GM21526 (cell line): Measurements from ENCODE around the gene LDLRAD3.

Experiments
- ATAC-seq: cut with Tn5 transposase; IDR thresholded peaks from one replicate; pipeline ENCODE4 v1.9.1; 2021; ENCODE audit warnings: moderate library complexity; ENCODE audit not compliant: unreplicated experiment, low FRiP score

Gene LDLRAD3

DNA sequence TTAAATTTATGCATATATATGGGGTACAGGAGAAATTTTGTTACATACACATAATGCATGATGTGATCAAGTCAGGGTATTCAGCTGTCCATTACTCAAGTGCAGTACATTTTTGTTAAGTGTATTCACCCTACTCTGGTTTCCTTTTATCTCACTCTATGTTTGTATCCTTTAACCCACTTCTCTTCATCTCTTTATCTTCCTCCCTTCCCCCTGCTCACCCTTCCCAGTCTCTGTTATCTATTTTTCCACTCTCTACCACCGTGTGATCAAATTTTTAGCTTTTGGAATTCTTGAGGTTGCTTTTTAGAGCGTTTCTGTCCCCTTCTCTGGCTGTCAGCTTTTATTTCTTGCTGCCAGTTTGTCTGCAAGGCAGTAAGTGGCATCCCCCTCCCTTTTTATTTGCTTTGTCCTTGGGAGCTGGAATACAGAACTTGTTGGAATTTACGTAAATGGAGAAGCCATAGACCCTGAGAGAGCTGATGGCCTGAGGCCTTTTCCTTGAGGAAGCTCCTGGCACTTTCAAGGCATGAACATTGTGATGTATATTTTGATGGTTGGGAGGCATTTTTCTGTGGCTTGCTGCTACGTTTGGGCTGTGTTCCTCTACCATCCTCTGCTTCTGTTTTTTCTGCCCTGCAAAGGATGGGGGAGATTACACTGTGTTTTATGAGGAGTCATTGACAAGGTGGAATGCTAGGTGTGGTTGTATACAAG, 148.6 kb downstream of the LDLRAD3 start:
- no peak for ATAC-seq

DNA sequence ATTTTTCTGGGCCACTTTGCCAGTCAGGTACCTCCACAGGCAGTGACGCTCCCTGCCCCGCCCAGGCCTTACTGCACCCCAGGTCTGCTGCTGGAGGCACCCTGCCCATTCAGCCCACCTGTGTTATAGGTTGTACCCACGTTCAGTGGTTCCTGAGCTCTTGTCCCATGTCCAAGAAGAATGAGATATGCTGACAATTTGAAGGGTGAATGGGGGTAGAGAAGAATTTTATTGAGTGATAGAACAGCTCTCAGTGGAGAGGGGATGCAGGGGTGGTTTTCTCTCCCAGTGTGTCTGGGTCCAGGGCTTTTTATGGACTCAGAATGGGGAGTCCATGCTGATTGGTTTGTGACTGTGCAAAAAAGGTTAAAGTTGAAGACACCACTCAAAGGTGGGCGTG, 149.7 kb downstream of the LDLRAD3 start:
- ATAC-seq, result no peak

DNA sequence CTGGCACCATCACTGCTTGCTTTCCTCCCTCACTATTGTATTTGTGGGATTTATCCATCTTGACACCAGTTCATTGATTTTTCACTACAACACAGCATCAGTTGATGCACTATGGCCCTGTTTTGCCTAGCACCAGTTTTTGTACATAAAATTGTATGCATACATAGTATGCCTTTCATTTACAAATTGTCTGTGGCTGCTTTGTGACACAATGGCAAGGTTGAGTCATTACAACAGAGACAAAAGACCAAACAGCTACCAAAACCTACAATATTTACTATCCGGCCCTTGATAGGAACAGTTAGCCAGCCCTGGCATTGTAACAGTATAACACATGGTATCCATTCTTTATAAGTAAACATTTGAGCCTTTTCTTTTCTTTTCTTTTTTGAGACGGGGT, 150.3 kb downstream of the LDLRAD3 start:
- no peak for ATAC-seq

DNA sequence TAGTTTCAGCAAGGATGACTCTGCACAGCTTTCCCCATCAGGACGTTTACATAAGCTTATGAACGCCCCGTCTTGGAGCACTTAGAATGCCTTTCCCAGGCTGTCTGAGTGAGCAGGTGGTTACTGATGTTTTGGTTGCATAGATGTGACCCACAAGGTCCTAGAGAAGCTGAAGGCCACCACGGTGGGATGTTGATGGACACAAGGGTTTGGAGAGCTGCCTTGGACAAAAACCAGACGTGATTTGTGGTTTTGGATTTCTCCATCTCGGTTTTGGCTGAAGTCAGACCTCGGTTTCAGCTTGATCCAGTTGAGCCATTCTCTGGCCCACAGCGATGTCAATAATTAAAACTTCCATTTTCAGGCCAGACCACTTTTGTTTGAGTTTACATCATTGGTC, 151.9 kb downstream of the LDLRAD3 start:
- ATAC-seq, result no peak

DNA sequence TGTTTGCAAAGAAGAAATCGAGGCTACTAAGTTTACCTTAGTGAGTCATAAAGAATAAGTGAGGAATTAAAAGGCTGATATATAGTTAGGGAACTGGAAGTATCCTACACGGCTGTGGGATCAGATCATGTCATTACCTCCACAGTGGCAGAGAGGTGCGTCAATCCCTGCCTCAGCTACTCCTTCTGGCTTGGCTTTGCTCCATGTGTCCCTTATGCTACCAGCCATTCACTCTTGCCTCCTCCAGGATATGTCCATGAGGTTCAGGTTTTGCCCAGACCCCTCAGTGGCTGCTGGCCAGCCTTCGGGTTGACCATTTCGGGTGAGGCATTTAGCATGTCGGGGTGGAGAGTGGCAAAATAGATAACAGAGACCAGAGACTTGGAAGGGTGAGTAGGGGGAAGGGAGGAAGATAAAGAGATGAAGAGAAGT, 153.4 kb downstream of the LDLRAD3 start:
- ATAC-seq, result no peak

DNA sequence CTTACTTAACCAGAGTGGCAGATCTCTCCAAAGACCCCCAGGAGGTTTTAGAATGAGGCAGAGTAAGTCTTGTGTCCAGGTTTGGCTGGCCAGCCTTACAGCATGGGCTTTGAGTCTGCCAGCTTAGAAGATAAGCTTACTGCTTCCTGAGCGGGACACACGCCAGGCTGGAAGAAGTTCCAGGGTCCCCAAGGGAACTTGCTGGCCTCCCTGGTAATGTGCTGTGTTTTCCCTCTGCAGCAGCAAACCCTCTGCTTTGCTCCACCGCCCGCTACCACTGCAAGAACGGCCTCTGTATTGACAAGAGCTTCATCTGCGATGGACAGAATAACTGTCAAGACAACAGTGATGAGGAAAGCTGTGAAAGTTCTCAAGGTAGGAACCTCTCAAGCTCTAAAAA, 154.2 kb downstream of the LDLRAD3 start:
- no peak for ATAC-seq

DNA sequence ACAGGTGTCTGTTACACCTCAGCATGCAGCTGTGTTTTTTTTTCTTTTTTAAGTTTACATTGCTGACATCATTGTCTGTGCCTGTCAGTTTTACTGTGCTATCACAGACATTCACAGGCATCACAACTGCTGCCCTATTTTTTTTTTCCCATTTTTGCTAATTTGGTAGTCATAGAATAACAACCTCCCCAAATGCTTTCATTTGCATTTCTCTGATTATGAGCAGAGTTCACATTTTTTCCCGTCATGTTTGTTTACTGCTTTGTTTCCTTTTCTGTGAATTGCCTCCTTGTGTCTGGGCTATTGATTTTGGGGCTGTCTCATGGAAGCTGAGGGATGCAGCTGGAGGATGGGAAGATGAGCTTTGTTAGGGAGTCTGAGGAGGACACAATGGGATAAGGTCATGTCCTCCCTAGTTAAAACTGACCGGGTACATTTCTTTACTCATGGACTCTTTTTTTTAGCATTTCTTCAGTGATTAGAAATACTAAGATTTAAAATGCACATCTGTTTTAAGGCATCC, 155.1 kb downstream of the LDLRAD3 start:
- ATAC-seq, result no peak

DNA sequence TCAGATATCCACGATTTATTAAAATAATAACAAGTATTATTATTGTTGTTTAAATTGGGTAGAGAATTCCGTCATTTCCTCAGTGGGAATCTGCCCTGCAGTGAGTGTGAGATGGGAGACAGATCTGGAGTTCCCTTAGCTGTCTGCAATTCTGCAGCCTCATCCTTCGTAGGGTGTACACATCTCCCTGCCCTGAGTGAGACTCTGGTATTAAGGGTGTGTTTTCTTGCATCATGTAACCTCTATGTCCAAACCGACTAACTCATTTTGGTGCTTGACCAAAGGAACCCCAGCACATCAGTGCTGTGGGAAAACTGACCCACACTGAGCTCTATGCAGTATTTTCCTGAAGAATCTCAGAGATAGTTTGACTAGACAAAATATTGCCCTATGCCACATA, 157.6 kb downstream of the LDLRAD3 start:
- ATAC-seq, result no peak

DNA sequence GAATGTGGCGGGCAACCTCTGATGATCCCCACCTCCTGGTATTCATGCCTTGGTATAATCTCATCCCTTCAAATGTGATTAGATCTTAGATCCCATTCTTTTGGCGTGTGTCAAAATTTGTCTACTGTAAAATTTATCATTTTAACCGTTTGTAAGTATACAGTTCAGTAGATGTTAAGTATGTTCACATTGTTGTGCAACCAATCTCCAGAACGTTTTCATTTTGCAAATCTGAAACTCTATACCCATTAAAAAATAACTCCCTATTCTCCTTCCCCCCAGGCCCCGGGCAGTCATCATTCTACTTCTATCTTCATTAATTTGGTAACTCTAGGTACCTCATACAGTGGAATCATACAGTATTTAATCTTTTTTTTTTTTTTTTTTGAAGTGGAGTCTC, 159.0 kb downstream of the LDLRAD3 start:
- no peak for ATAC-seq

DNA sequence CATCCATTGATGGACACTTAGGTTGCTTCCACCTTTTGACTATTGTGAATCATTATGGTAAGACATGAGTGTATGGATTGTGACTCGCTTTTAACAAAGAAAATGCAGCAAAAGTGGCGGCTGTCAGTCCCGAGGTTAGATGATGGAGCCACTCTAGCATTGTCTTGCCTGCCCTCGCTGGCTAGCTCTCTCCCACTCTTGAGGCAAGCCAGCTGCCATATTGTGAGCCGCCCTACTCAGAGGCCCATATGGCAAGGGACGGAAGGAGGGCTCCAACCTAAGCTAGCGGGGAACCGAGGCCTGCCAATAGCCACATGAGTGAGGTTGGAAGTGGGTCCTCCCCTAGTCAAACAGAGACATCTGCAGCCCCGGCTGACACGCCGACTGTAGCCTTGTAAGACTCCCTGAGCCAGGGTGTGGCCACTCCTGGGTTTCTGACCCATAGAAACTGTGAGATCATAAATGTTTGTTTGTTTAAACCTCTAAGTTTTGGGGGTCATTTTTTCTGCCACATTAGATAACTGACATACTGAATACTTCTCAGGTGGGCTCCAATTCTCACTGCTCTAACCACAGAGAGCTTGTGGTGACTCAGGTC, 160.2 kb downstream of the LDLRAD3 start:
- no peak for ATAC-seq

DNA sequence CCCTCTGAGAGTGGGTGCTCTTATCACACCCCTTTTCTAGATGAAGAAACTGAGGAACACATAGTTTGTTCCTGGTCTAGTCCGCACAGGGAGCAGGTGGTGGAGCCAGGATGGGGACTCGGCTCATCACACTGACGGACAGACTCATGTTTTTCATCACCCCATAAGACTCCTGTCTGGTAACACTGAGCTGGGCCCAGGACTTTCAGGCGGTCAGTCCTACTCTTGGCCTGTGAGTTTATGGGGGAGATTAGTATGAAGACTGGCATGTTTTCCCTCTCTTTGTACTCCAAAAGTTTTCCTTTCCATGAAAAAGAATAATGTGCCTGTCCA, 160.8 kb downstream of the LDLRAD3 start:
- ATAC-seq, result no peak

DNA sequence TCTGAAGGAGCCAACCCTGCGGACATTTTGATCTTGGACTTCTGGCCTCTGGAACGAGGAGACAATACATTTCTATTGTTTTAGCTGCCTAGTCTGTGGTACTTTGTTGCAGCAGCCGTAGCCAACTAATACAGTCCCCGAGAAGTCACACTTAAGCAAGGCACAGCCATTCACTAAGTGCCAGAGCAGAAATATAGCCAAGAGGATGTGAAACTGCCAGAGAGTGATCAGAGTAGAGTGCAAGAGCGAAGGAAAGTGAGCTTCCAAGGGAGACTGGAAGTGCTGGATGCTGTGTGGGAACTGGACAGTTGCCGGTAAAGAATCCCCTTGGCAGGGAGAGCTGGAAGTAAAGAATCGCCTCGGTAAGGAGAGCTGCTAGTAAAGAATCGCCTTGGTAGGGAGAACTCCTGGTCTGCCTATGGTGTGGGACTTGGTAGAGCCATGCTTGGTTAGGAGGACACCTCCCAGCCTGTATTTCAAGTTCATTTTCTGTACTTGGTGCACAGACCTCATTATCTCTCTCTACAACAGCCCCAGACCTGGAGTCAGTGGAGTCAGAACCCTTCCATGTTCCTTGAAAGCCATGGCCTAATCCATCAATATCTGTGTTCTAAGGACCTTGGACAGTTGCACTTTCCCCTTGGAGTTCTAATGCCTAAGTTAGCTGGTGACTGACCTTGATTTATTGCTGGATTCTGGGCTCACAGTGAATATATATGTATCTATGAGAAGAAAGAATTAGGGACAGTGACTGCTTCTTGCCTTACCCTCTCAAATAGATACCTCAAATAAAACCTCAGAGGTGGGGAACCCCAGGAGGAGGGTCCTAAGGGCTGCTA, 162.1 kb downstream of the LDLRAD3 start:
- ATAC-seq, result no peak

DNA sequence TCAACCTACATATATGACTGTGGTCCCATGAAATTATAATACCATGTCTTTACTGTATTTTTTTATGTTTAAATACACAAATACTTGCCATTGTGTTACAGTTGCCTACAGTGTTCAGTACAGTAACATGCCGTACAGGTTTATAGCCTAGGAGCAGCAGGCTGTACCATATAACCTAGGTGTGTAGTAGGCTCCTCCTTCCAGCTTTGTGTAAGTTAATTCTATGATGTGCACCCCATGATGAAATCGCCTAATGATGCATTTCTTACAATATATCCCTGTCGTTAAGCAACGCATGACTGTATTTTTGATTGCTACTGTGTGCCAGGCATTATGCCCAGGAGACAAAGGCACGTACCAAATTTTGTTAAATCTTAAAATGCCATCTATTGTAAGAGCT, 163.7 kb downstream of the LDLRAD3 start:
- ATAC-seq, result no peak

DNA sequence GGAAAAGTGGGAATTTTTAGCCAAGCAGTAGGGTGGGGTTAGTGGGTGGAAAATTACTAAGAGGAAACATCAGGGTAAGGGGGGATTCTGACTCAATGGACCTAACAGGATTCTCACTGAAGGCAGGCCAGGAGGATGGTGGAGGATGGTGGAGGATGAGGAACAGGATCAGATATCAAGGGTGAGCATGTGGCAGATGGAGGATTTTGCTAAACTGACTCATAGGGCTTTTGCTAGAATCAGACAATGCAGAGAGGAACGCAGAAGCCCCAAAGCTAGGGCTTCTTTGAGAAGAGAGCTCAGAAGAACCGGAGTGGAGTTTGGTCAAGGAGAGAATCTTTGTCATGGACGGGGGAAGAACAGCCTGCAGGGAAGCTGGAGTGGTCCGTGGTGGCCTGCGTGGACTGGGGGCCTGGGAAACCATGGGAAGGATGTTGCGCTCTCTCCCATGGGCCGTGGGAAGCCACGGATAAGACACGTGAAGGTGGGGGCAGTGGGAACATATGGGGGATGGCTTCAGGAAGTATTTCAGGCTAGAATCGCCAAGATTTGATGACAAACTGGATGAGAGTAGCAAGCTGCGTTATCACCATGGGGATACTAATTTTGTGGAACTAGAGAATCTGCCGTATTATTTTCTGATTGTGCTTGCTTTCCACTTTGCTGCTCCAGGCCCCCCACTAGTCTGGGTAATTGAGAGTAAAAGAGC, 165.2 kb downstream of the LDLRAD3 start:
- ATAC-seq, result no peak

DNA sequence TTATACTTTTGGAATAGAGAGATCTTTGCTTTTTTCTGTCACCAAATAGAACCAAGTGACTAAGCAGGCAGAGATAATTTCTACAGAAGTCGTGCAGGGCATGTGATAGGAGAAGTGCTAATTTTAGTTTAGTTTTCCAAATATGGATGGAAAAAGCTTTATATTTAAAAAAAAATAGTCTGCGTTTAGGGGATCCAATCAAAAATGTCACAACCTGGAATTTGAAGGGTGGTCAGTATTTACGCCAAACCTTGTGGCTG, 165.7 kb downstream of the LDLRAD3 start:
- ATAC-seq, result no peak

DNA sequence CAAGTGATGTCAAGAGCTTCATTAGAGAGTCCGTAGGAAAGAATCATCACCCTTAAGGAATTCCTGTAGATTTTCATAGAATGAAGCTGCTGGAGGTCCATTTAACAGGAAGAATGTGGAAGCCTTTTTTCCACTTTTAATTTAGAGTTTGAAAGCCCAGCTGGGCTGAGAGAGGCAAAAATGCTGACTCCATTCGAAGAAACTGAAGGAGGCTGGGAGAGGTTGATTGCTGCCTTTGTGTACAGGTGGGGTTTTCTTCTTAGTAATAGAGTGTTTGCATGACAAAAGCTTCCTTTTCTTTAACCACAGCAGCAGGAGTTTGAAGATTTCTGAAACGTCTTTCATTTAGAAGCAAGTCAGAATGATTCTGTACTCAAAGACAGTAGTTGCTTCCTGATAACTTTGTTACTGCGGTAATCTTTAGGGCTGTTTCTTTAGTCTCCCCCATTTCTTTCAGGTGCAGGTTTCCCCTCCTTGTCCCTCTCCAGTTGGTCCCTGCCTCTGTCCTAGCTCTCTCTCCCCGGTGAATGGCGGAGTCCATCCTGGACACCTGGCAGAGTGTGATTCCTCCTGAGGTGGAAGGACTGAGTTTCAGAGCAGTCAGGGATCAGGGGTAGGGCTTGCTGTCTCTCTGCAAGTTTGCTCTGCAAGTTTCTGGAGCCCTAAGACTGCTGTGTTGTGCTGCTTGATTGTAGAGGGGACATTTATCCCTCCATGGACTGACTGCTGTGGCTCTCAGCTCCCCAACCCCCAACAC, 166.2 kb downstream of the LDLRAD3 start:
- ATAC-seq, result no peak

DNA sequence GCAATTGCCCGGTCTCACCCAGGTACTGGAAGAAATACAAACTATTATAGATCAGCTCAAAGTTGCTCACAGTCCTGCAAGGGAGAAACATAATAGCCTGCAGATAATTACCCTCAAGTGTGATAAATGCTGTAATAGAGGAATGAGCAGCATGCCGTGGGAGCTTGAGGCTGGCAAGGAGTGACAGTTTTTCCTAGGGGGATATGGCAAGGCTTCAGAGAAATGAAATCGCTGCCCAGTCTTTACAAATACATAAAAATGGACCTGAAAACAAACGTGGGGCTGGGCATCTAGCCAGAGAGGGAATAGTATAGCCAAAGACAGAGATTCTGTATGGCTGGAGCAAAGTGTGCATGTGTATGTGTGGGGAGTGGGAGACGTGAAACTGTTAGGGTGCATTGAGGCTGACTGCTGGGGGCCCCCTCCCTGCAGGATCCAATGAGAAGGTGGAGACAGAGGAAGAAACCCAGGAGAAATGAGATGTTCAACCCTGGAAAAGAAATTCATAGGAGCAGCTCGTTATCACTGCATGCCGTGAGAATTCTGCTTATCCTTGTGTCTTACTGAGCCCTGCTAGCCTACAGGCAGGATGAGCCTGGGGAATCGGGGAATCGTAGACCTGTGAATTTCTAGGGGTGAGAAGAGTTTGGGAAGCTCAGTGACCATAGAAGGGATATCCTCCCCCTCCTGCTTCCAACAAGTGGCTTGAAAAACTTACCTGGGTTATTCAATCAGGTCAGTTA, 167.0 kb downstream of the LDLRAD3 start:
- ATAC-seq, result no peak

DNA sequence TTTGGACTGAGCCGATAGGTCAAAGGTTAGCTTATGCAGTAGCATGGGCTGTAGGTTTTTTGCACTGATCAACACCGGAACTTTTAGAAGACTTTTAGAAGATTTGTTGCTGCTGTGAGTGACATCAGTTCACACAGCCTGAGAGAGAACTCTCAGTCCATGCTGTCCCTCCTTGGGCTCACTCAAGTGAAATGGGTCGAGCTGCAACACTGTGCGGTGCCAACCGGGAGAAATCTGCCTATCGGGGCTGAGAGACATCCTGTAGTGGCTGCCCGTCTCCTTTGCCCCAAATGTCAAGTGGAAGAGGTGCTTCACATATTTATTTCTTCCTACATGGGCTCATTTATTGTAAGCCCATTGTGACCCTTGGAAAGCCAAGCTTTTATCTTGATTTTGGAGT, 170.2 kb downstream of the LDLRAD3 start:
- ATAC-seq, result no peak

DNA sequence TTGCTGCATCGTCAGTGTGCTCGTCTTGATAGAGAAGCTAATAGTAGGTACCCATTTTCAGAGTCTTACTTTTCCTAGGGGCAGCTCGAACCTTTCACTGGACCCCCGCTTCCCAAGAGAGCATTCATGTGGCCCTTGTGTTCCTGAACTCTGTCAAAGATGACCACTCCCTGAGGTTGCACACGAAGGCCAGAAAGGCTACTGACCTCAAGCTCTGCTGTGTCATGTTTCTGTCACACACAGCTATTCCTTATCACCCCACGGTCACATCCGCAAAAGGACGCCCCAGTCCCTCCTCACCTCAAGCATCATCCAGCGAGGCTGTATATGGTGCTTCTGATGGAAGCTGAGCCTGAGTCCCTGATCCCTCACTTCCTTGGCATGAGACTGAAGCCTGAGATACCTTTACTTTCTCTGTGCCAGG, 171.5 kb downstream of the LDLRAD3 start:
- no peak for ATAC-seq

DNA sequence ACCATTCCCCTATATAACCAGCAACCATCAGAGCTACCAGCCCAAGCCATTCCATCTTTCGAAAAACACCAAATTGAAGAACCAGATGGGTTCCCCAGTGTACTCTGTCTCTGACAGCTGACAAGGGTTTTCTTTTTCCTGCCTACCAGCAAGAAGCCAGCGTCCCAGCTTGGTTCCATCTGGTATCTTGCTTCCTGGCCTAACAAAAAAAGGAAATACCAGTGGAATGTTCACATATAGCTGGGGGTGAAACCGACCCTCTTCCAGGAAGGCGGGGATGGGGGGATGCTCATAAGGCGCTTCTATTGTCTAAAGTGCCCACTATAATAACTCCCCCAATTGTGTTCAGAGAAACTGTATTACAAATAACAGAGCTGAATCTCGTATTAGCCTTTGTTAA, 172.3 kb downstream of the LDLRAD3 start:
- ATAC-seq, result no peak
